Epithelial cell of prostate (primary cell): Measurements from ENCODE around the gene ADAMTS2.

Source experiments
- DNase-seq: peaks from one replicate; pipeline ENCODE4 v3.0.0-alpha.2; 2011; ENCODE audit warnings: low read depth, low spot score
- H3K27ac ChIP-seq: fragments of 450-650 bp; 2 replicates; pipeline ENCODE4 v1.5.1; 2017; ENCODE audit warnings: mild to moderate bottlenecking

ADAMTS2 gene

GRCh38 chr5:179271428-179271734 lies 73.9 kb downstream of the ADAMTS2 start:
- DNase-seq = no peak
- no peak overlapping the region for H3K27ac ChIP-seq

- H3K27ac ChIP-seq = no peak overlapping the region
Observed at GRCh38 chr5:179270581-179271427, 74.5 kb downstream of the ADAMTS2 start.

GRCh38 chr5:179269781-179270543 lies 75.3 kb downstream of the ADAMTS2 start:
- DNase-seq = no peak
- no peak overlapping the region for H3K27ac ChIP-seq

More at GRCh38 chr5:179270581-179271427, 74.5 kb downstream of the ADAMTS2 start:
- DNase-seq = no peak

GRCh38 chr5:179268966-179269693 lies 76.1 kb downstream of the ADAMTS2 start:
- DNase-seq = no peak
- H3K27ac ChIP-seq = no peak overlapping the region

- H3K27ac ChIP-seq = no peak overlapping the region
- no peak for DNase-seq
Observed at GRCh38 chr5:179268399-179268952, 76.8 kb downstream of the ADAMTS2 start.

- no peak for DNase-seq
- no peak overlapping the region for H3K27ac ChIP-seq
Observed at GRCh38 chr5:179267671-179268083, 77.6 kb downstream of the ADAMTS2 start.

- H3K27ac ChIP-seq = no peak overlapping the region
- DNase-seq = no peak
Observed at GRCh38 chr5:179267071-179267670, 78.1 kb downstream of the ADAMTS2 start.

- no peak overlapping the region for H3K27ac ChIP-seq
- no peak for DNase-seq
Observed at GRCh38 chr5:179266291-179267070, 78.8 kb downstream of the ADAMTS2 start.

GRCh38 chr5:179265514-179266290 lies 79.6 kb downstream of the ADAMTS2 start:
- DNase-seq = no peak
- no peak overlapping the region for H3K27ac ChIP-seq

- H3K27ac ChIP-seq = no peak overlapping the region
- no peak for DNase-seq
Observed at GRCh38 chr5:179264783-179265513, 80.3 kb downstream of the ADAMTS2 start.

GRCh38 chr5:179264053-179264782 lies 81.0 kb downstream of the ADAMTS2 start:
- no peak for DNase-seq
- no peak overlapping the region for H3K27ac ChIP-seq

GRCh38 chr5:179263391-179264052 lies 81.7 kb downstream of the ADAMTS2 start:
- H3K27ac ChIP-seq = no peak overlapping the region
- DNase-seq = no peak

- no peak for DNase-seq
- H3K27ac ChIP-seq = no peak overlapping the region
Observed at GRCh38 chr5:179262126-179262920, 82.9 kb downstream of the ADAMTS2 start.

- no peak for DNase-seq
- no peak overlapping the region for H3K27ac ChIP-seq
Observed at GRCh38 chr5:179261301-179262125, 83.7 kb downstream of the ADAMTS2 start.
